HFFc6 (cell line): ENCODE measurements around the gene STIM2. TPM values are rescaled to one million over a fixed set of nuclear protein-coding genes. Genes with fewer than 3 reads are reported as not detected.

Experiments
- DNase-seq: peaks from one replicate; pipeline ENCODE4 v3.0.0-alpha.2; 2018
- H3K27ac Mint-ChIP-seq: 2 replicates; pipeline ENCODE4 v1.8.0; 2020; ENCODE audit warnings: mild to moderate bottlenecking, mixed read lengths
- H3K27me3 Mint-ChIP-seq: 2 replicates; pipeline ENCODE4 v1.8.0; 2021; ENCODE audit warnings: mild to moderate bottlenecking, moderate library complexity, mixed read lengths; ENCODE audit not compliant: insufficient read depth
- H3K36me3 Mint-ChIP-seq: 2 replicates; pipeline ENCODE4 v1.8.0; 2021; ENCODE audit warnings: low read depth, mixed read lengths
- H3K4me1 Mint-ChIP-seq: 2 replicates; pipeline ENCODE4 v1.8.0; 2020; ENCODE audit warnings: low read depth, mixed read lengths
- H3K4me3 Mint-ChIP-seq: 2 replicates; pipeline ENCODE4 v1.8.0; 2020; ENCODE audit warnings: mild to moderate bottlenecking, moderate library complexity, mixed read lengths
- H3K9me3 Mint-ChIP-seq: 2 replicates; pipeline ENCODE4 v1.8.0; 2020; ENCODE audit warnings: mild to moderate bottlenecking, mixed read lengths
- CTCF ChIP-seq: fragments of 200-600 bp; sonication (generic); IDR thresholded peaks from 2 replicates; pipeline ENCODE4 v1.5.0; 2021; ENCODE audit warnings: antibody characterized with exemption, mild to moderate bottlenecking
- total RNA-seq, 6 experiments: library from RNA; stranded (reverse); fragmentation: NEBNext Ultra II Directional; extraction: Animal tissue kit (Norgen Biotek cat#: 25700); gene quantifications; 2 replicates in 1 of 6; 3 replicates in 5 of 6; pipeline ENCODE4 v1.2.3, GENCODE V29; 2021

Gene STIM2
- total RNA-seq, 6 experiments from 2014 or later, result 13.7 to 17.1 (median 16.0) TPM

GRCh38 chr4:27013012-27013411 lies 152.4 kb downstream of the STIM2 start:
- Mint-ChIP-seq H3K27me3 (no peaks in the 10 kb centered on the region), H3K36me3 (no peaks in the 10 kb centered on the region), H3K4me1 (peaks cover 35% of the 10 kb centered on the region), H3K9me3 (no peaks in the 10 kb centered on the region), H3K27ac (no peak overlapping the region), H3K4me3 (no peak overlapping the region)
- no peak for TF ChIP-seq CTCF
- no peak for DNase-seq

- H3K27ac Mint-ChIP-seq, result no peak overlapping the region
- no peak for DNase-seq
- H3K27me3 Mint-ChIP-seq, result no peaks in the 10 kb centered on the region
- H3K4me3 Mint-ChIP-seq, result no peak overlapping the region
- H3K9me3 Mint-ChIP-seq, result no peaks in the 10 kb centered on the region
- no peak for TF ChIP-seq CTCF
- no peaks in the 10 kb centered on the region; the same call in 1 of the 2 replicates for H3K36me3 Mint-ChIP-seq
- peaks cover 10% of the 10 kb centered on the region for H3K4me1 Mint-ChIP-seq
Observed at GRCh38 chr4:27016551-27016950, 155.9 kb downstream of the STIM2 start.

GRCh38 chr4:27017623-27018022 lies 157.0 kb downstream of the STIM2 start:
- Mint-ChIP-seq H3K4me1 (peaks cover 10% of the 10 kb centered on the region), H3K36me3 (no peaks in the 10 kb centered on the region; the same call in 1 of the 2 replicates), H3K4me3 (no peak overlapping the region), H3K27ac (no peak overlapping the region), H3K27me3 (no peaks in the 10 kb centered on the region), H3K9me3 (no peaks in the 10 kb centered on the region)
- DNase-seq, result no peak
- no peak for TF ChIP-seq CTCF

GRCh38 chr4:27018076-27018475 lies 157.4 kb downstream of the STIM2 start:
- Mint-ChIP-seq H3K4me3 (no peak overlapping the region), H3K4me1 (peaks cover 10% of the 10 kb centered on the region), H3K9me3 (no peaks in the 10 kb centered on the region), H3K27ac (no peak overlapping the region), H3K36me3 (no peaks in the 10 kb centered on the region; the same call in 1 of the 2 replicates), H3K27me3 (no peaks in the 10 kb centered on the region)
- no peak for TF ChIP-seq CTCF
- DNase-seq, result no peak

- Mint-ChIP-seq H3K4me3 (no peak overlapping the region), H3K27me3 (no peaks in the 10 kb centered on the region), H3K36me3 (no peaks in the 10 kb centered on the region; the same call in 1 of the 2 replicates), H3K4me1 (peaks cover 10% of the 10 kb centered on the region), H3K9me3 (no peaks in the 10 kb centered on the region), H3K27ac (no peak overlapping the region)
- TF ChIP-seq CTCF, result no peak
- DNase-seq, result no peak
Observed at GRCh38 chr4:27018910-27019309, 158.3 kb downstream of the STIM2 start.

- TF ChIP-seq CTCF, result no peak
- no peak for DNase-seq
- Mint-ChIP-seq H3K4me3 (no peak overlapping the region), H3K27me3 (no peaks in the 10 kb centered on the region), H3K4me1 (peaks cover 10% of the 10 kb centered on the region), H3K9me3 (no peaks in the 10 kb centered on the region), H3K36me3 (no peaks in the 10 kb centered on the region; the same call in 1 of the 2 replicates), H3K27ac (no peak overlapping the region)
Observed at GRCh38 chr4:27019766-27020165, 159.1 kb downstream of the STIM2 start.
